ENCODE measurements around the gene RAVER2. TPM values are rescaled to one million over a fixed set of nuclear protein-coding genes. Genes with fewer than 3 reads are reported as not detected.
"Not testable (repeated sequence)": the region's sequence is repeated elsewhere in the genome, so short reads cannot be mapped to it uniquely, and the experiment has no call there.

RAVER2 gene
- total and polyA plus RNA-seq, 2 experiments from 2014 or later = 10.8 to 24.0 TPM

GRCh38 chr1:64721576-64722145 lies 23.2 kb upstream of the RAVER2 start:
- H3K9me3 ChIP-seq (ENCODE audit: low read depth) = no peaks in the 10 kb centered on the region
- DNase-seq (ENCODE audit: low read depth in 1 of 2, low spot score in 1 of 2) = no peak
- no peaks in the 10 kb centered on the region for H3K36me3 ChIP-seq
- no peak overlapping the region for H3K27ac ChIP-seq
- no peak for TF ChIP-seq CTCF (IDR thresholded peaks at IDR 0.05; ENCODE audit: low read depth, low read length)
- H3K27me3 ChIP-seq = no peaks in the 10 kb centered on the region
- H3K4me1 ChIP-seq (ENCODE audit: low read depth) = no peaks in the 10 kb centered on the region
- no peak overlapping the region for H3K4me3 ChIP-seq

- no peak for DNase-seq (ENCODE audit: low read depth in 1 of 2, low spot score in 1 of 2)
- H3K4me3 ChIP-seq = no peak overlapping the region
- no peaks in the 10 kb centered on the region for H3K36me3 ChIP-seq
- no peak for TF ChIP-seq CTCF (IDR thresholded peaks at IDR 0.05; ENCODE audit: low read depth, low read length)
- H3K27ac ChIP-seq = no peak overlapping the region
- H3K27me3 ChIP-seq = peaks cover 6% of the 10 kb centered on the region
- H3K4me1 ChIP-seq (ENCODE audit: low read depth) = no peaks in the 10 kb centered on the region
- H3K9me3 ChIP-seq (ENCODE audit: low read depth) = no peaks in the 10 kb centered on the region
These were observed 17.0 kb upstream of the RAVER2 start for GRCh38 chr1:64727861-64728260.

- no peaks in the 10 kb centered on the region for H3K36me3 ChIP-seq
- no peaks in the 10 kb centered on the region for H3K9me3 ChIP-seq (ENCODE audit: low read depth)
- H3K27me3 ChIP-seq = peaks cover under 1% of the 10 kb centered on the region
- no peaks in the 10 kb centered on the region for H3K4me1 ChIP-seq (ENCODE audit: low read depth)
- no peak overlapping the region for H3K27ac ChIP-seq
- H3K4me3 ChIP-seq = no peak overlapping the region
- no peak for TF ChIP-seq CTCF (IDR thresholded peaks at IDR 0.05; ENCODE audit: low read depth, low read length)
- peak in 1 of 2 donors; percentile 66 for DNase-seq (ENCODE audit: low read depth in 1 of 2, low spot score in 1 of 2)
These were observed 11.1 kb upstream of the RAVER2 start for GRCh38 chr1:64733581-64734286.

- H3K36me3 ChIP-seq = no peaks in the 10 kb centered on the region
- H3K27ac ChIP-seq = no peak overlapping the region
- no peak for TF ChIP-seq CTCF (IDR thresholded peaks at IDR 0.05; ENCODE audit: low read depth, low read length)
- no peak for DNase-seq (ENCODE audit: low read depth in 1 of 2, low spot score in 1 of 2)
- no peaks in the 10 kb centered on the region for H3K9me3 ChIP-seq (ENCODE audit: low read depth)
- no peak overlapping the region for H3K4me3 ChIP-seq
- no peaks in the 10 kb centered on the region for H3K27me3 ChIP-seq
- no peaks in the 10 kb centered on the region for H3K4me1 ChIP-seq (ENCODE audit: low read depth)
These were observed 10.6 kb upstream of the RAVER2 start for GRCh38 chr1:64734287-64734652.

- not testable (repeated sequence) for DNase-seq (ENCODE audit: low read depth in 1 of 2, low spot score in 1 of 2); H3K4me3 ChIP-seq; H3K27ac ChIP-seq; H3K4me1 ChIP-seq (ENCODE audit: low read depth); H3K36me3 ChIP-seq; H3K9me3 ChIP-seq (ENCODE audit: low read depth); H3K27me3 ChIP-seq
These were observed 4.2 kb upstream of the RAVER2 start for GRCh38 chr1:64740687-64741086.

- no peaks in the 10 kb centered on the region for H3K27me3 ChIP-seq
- peaks cover 9% of the 10 kb centered on the region for H3K4me1 ChIP-seq (ENCODE audit: low read depth)
- TF ChIP-seq CTCF (IDR thresholded peaks at IDR 0.05; ENCODE audit: low read depth, low read length) = no peak
- peak overlapping the region; percentile 98 for H3K4me3 ChIP-seq
- no peak for DNase-seq (ENCODE audit: low read depth in 1 of 2, low spot score in 1 of 2)
- no peaks in the 10 kb centered on the region for H3K9me3 ChIP-seq (ENCODE audit: low read depth)
- no peaks in the 10 kb centered on the region for H3K36me3 ChIP-seq
- no peak overlapping the region for H3K27ac ChIP-seq
These were observed 852 bp upstream of the RAVER2 start for GRCh38 chr1:64743954-64744491.

All from cardiac muscle cell (in vitro differentiated cells and primary cell).